GM12891 (cell line): ENCODE data around the gene SPR.

ENCODE experiments used
- POLR2A ChIP-seq: IDR thresholded peaks from 2 replicates; pipeline ENCODE4 v1.6.1; 2011; ENCODE audit warnings: low read depth, low read length, control low read depth
- POLR2AphosphoS5 ChIP-seq: IDR thresholded peaks from 2 replicates; pipeline ENCODE4 v1.6.1; 2011; ENCODE audit warnings: low read depth, low read length, control low read depth
- POU2F2 ChIP-seq: IDR thresholded peaks from 2 replicates; pipeline ENCODE4 v1.6.1; 2011; ENCODE audit warnings: low read depth, mild to moderate bottlenecking, control low read depth, low read length, moderate library complexity
- TAF1 ChIP-seq: IDR thresholded peaks from 2 replicates; pipeline ENCODE4 v1.6.1; 2011; ENCODE audit warnings: low read depth, low read length, control low read depth

- TF ChIP-seq TAF1 (no peak), POLR2AphosphoS5 (no peak), POLR2A (no peak), POU2F2 (no peak)
These were observed 1.4 kb downstream of the SPR start for GRCh38 chr2:72888438-72889202.
